Liver (tissue), 9 donors: Measurements from ENCODE around the gene LRRC63. TPM values are rescaled to one million over a fixed set of nuclear protein-coding genes. Genes with fewer than 3 reads are reported as not detected.

ENCODE experiments used
- DNase-seq: peaks from one replicate; pipeline ENCODE4 v3.0.0-alpha.2; 2017; ENCODE audit warnings: low spot score
- H3K27ac ChIP-seq, 2 donors: one replicate each; pipeline ENCODE4 v1.7.0; 2013; ENCODE audit warnings: inconsistent platforms in 2 of 2, low read length in 2 of 2, control low read depth in 1 of 2, low read depth in 1 of 2, mild to moderate bottlenecking in 1 of 2
- H3K27me3 ChIP-seq, 4 donors: one replicate each; pipeline versions ENCODE4 v1.6.1 to v1.7.0; 2013; ENCODE audit warnings: low read length in 3 of 4, inconsistent platforms in 1 of 4, mild to moderate bottlenecking in 1 of 4, moderate library complexity in 1 of 4; ENCODE audit not compliant: control insufficient read depth in 4 of 4, insufficient read depth in 4 of 4
- H3K36me3 ChIP-seq, 4 donors: one replicate each; pipeline versions ENCODE4 v1.6.1 to v1.7.0; 2013; ENCODE audit warnings: low read length in 3 of 4, mild to moderate bottlenecking in 3 of 4, low read depth in 1 of 4, moderate library complexity in 1 of 4; ENCODE audit not compliant: control insufficient read depth in 4 of 4, insufficient read depth in 3 of 4
- H3K4me1 ChIP-seq, 4 donors: one replicate each; pipeline versions ENCODE4 v1.6.1 to v1.7.0; 2013; ENCODE audit warnings: low read length in 3 of 4, mild to moderate bottlenecking in 3 of 4, moderate library complexity in 1 of 4; ENCODE audit not compliant: control insufficient read depth in 4 of 4, insufficient read depth in 4 of 4
- H3K4me3 ChIP-seq, 3 donors: one replicate each; pipeline versions ENCODE4 v1.6.1 to v1.7.0; 2013; ENCODE audit warnings: low read length in 3 of 3, control low read depth in 1 of 3, low read depth in 1 of 3, mild to moderate bottlenecking in 1 of 3
- H3K9ac ChIP-seq, 2 donors: one replicate each; pipeline ENCODE4 v1.7.0; 2013; ENCODE audit warnings: low read length in 2 of 2, mild to moderate bottlenecking in 2 of 2, moderate library complexity in 2 of 2, control low read depth in 1 of 2, low read depth in 1 of 2
- H3K9me3 ChIP-seq, 4 donors: one replicate each; pipeline versions ENCODE4 v1.6.1 to v1.7.0; 2013; ENCODE audit warnings: low read length in 3 of 4; ENCODE audit not compliant: control insufficient read depth in 4 of 4
- EGR1 ChIP-seq, 2 donors: IDR thresholded peaks; 2 replicates each; pipeline ENCODE4 v1.6.1; 2016 to 2018; ENCODE audit warnings: antibody characterized with exemption in 2 of 2, low read depth in 2 of 2
- FOXA1 ChIP-seq: IDR thresholded peaks from 2 replicates; pipeline ENCODE4 v1.6.1; 2016; ENCODE audit warnings: antibody characterized with exemption
- FOXA2 ChIP-seq: IDR thresholded peaks from 2 replicates; pipeline ENCODE4 v1.6.1; 2016; ENCODE audit warnings: antibody characterized with exemption
- HNF4A ChIP-seq, 2 donors: conservative IDR thresholded peaks; 2 replicates each; pipeline ENCODE4 v1.6.1; 2016; ENCODE audit warnings: antibody characterized with exemption in 2 of 2, mild to moderate bottlenecking in 2 of 2
- HNF4G ChIP-seq: IDR thresholded peaks from 2 replicates; pipeline ENCODE4 v1.6.1; 2016; ENCODE audit warnings: antibody characterized with exemption
- JUND ChIP-seq, 2 donors: IDR thresholded peaks; 2 replicates each; pipeline ENCODE4 v1.6.1; 2016; ENCODE audit warnings: antibody characterized with exemption in 2 of 2
- NR2F2 ChIP-seq: IDR thresholded peaks from 2 replicates; pipeline ENCODE4 v1.6.1; 2016; ENCODE audit warnings: antibody characterized with exemption
- RAD21 ChIP-seq, 2 donors: IDR thresholded peaks; 2 replicates each; pipeline ENCODE4 v1.6.1; 2016; ENCODE audit warnings: antibody characterized with exemption in 2 of 2, mild to moderate bottlenecking in 2 of 2
- RXRA ChIP-seq, 2 donors: IDR thresholded peaks; 2 replicates each; pipeline ENCODE4 v1.6.1; 2017 to 2018; ENCODE audit warnings: antibody characterized with exemption in 2 of 2, mild to moderate bottlenecking in 1 of 2
- SP1 ChIP-seq: IDR thresholded peaks from 2 replicates; pipeline ENCODE4 v1.6.1; 2018; ENCODE audit warnings: antibody characterized with exemption, mild to moderate bottlenecking
- TAF1 ChIP-seq: conservative IDR thresholded peaks from 2 replicates; pipeline ENCODE4 v1.6.1; 2016; ENCODE audit warnings: antibody characterized with exemption, mild to moderate bottlenecking
- YY1 ChIP-seq: IDR thresholded peaks from 2 replicates; pipeline ENCODE4 v1.6.1; 2016; ENCODE audit warnings: antibody characterized with exemption, mild to moderate bottlenecking
- WGBS: extraction: QIAGEN DNeasy Blood & Tissue Kit; methylation state at CpG from one replicate; pipeline ENCODE4 v1.1.7; 2013; 5-methylcytosine and 5-hydroxymethylcytosine counted together
- polyA plus RNA-seq, 2 donors: library from polyadenylated mRNA; stranded (reverse) in 1 of 2; unstranded in 1 of 2; fragments of 200-250 nt in 1 of 2; fragments of >200 nt in 1 of 2; fragmentation: Nextera tagmentation in 1 of 2; extraction: Ambion mirVana in 1 of 2; gene quantifications; one replicate each; pipeline versions ENCODE4 v1.2.1 to v1.2.3, GENCODE V29; 2013 to 2015
- total RNA-seq, 2 donors: library from RNA; depleted of rRNA; stranded (reverse); fragments of >200 nt; gene quantifications; one replicate each; pipeline ENCODE4 v1.2.3, GENCODE V29; 2014
- TF ChIP-seq, protein P1 (sequence below): fragments of 150-350 bp; IDR thresholded peaks from 2 replicates; pipeline ENCODE4 v1.5.1; 2017; ENCODE audit warnings: improper control_type of control experiment, low read depth, low read length; ENCODE audit not compliant: missing input control
- TF ChIP-seq, protein P2 (sequence below): IDR thresholded peaks from 2 replicates; pipeline ENCODE4 v1.6.1; 2016; ENCODE audit warnings: antibody characterized with exemption
- TF ChIP-seq, protein P3 (sequence below): IDR thresholded peaks from 2 replicates; pipeline ENCODE4 v1.6.1; 2016; ENCODE audit warnings: antibody characterized with exemption
- TF ChIP-seq, protein P4 (sequence below): IDR thresholded peaks from 2 replicates; pipeline ENCODE4 v1.6.1; 2016; ENCODE audit warnings: antibody characterized with exemption
- TF ChIP-seq, protein P5 (sequence below): IDR thresholded peaks from 2 replicates; pipeline ENCODE4 v1.6.1; 2016; ENCODE audit warnings: antibody characterized with exemption, mild to moderate bottlenecking
- donor health status: healthy.
- donor health status: healthy.
- donor health status: healthy.
- donor health status: healthy.
- donor health status: healthy.

LRRC63 gene
- total and polyA plus RNA-seq, 4 donors = 0.03 to 0.84 (median 0.09) TPM

DNA sequence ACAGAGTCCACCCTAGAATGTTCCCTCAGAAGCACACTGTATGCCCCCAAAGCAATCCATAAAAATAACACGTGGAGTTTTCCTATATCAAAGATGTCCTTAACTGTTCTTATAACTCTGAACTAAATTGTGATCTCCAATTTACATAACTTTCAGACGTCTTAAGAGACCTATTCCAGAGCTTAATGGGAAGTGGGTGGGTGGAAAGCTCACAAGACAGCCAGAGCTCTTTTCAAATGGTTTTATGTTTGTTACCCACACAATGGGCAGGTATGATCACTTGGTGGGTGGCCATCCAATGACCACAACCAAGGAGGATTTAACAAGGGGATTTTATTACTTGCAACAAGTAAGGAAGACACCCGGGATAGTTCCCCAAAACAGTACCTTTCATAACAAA lies 81.7 kb downstream of the LRRC63 start:
- no peak for DNase-seq
- Histone ChIP-seq H3K9me3 (no peaks in the 10 kb centered on the region), H3K27ac (no peak overlapping the region), H3K9ac (no peak overlapping the region), H3K36me3 (no peaks in the 10 kb centered on the region), H3K27me3 (no peaks in the 10 kb centered on the region), H3K4me3 (no peak overlapping the region), H3K4me1 (peaks cover 14 to 61% (median 40%) of the 10 kb centered on the region in 4 donors)
- WGBS = 83% methylated on average over 3 of the region's 3 CpGs
- TF ChIP-seq RXRA (IDR thresholded peaks at IDR 0.05) (no peak), HNF4G (no peak), FOXA1 (no peak), TAF1 (no peak), HNF4A (conservative IDR thresholded peaks at IDR 0.05) (no peak), NR2F2 (no peak), RAD21 (IDR thresholded peaks at IDR 0.05) (no peak), JUND (IDR thresholded peaks at IDR 0.05) (no peak), FOXA2 (no peak)
- TF ChIP-seq, protein P1, sequence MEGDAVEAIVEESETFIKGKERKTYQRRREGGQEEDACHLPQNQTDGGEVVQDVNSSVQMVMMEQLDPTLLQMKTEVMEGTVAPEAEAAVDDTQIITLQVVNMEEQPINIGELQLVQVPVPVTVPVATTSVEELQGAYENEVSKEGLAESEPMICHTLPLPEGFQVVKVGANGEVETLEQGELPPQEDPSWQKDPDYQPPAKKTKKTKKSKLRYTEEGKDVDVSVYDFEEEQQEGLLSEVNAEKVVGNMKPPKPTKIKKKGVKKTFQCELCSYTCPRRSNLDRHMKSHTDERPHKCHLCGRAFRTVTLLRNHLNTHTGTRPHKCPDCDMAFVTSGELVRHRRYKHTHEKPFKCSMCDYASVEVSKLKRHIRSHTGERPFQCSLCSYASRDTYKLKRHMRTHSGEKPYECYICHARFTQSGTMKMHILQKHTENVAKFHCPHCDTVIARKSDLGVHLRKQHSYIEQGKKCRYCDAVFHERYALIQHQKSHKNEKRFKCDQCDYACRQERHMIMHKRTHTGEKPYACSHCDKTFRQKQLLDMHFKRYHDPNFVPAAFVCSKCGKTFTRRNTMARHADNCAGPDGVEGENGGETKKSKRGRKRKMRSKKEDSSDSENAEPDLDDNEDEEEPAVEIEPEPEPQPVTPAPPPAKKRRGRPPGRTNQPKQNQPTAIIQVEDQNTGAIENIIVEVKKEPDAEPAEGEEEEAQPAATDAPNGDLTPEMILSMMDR = no peak
- TF ChIP-seq, protein P2, sequence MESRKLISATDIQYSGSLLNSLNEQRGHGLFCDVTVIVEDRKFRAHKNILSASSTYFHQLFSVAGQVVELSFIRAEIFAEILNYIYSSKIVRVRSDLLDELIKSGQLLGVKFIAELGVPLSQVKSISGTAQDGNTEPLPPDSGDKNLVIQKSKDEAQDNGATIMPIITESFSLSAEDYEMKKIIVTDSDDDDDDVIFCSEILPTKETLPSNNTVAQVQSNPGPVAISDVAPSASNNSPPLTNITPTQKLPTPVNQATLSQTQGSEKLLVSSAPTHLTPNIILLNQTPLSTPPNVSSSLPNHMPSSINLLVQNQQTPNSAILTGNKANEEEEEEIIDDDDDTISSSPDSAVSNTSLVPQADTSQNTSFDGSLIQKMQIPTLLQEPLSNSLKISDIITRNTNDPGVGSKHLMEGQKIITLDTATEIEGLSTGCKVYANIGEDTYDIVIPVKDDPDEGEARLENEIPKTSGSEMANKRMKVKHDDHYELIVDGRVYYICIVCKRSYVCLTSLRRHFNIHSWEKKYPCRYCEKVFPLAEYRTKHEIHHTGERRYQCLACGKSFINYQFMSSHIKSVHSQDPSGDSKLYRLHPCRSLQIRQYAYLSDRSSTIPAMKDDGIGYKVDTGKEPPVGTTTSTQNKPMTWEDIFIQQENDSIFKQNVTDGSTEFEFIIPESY = no peak
- TF ChIP-seq, protein P3, sequence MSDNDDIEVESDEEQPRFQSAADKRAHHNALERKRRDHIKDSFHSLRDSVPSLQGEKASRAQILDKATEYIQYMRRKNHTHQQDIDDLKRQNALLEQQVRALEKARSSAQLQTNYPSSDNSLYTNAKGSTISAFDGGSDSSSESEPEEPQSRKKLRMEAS = no peak
- TF ChIP-seq, protein P4, sequence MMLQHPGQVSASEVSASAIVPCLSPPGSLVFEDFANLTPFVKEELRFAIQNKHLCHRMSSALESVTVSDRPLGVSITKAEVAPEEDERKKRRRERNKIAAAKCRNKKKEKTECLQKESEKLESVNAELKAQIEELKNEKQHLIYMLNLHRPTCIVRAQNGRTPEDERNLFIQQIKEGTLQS = no peak
- TF ChIP-seq, protein P5, sequence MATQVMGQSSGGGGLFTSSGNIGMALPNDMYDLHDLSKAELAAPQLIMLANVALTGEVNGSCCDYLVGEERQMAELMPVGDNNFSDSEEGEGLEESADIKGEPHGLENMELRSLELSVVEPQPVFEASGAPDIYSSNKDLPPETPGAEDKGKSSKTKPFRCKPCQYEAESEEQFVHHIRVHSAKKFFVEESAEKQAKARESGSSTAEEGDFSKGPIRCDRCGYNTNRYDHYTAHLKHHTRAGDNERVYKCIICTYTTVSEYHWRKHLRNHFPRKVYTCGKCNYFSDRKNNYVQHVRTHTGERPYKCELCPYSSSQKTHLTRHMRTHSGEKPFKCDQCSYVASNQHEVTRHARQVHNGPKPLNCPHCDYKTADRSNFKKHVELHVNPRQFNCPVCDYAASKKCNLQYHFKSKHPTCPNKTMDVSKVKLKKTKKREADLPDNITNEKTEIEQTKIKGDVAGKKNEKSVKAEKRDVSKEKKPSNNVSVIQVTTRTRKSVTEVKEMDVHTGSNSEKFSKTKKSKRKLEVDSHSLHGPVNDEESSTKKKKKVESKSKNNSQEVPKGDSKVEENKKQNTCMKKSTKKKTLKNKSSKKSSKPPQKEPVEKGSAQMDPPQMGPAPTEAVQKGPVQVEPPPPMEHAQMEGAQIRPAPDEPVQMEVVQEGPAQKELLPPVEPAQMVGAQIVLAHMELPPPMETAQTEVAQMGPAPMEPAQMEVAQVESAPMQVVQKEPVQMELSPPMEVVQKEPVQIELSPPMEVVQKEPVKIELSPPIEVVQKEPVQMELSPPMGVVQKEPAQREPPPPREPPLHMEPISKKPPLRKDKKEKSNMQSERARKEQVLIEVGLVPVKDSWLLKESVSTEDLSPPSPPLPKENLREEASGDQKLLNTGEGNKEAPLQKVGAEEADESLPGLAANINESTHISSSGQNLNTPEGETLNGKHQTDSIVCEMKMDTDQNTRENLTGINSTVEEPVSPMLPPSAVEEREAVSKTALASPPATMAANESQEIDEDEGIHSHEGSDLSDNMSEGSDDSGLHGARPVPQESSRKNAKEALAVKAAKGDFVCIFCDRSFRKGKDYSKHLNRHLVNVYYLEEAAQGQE = no peak

DNA sequence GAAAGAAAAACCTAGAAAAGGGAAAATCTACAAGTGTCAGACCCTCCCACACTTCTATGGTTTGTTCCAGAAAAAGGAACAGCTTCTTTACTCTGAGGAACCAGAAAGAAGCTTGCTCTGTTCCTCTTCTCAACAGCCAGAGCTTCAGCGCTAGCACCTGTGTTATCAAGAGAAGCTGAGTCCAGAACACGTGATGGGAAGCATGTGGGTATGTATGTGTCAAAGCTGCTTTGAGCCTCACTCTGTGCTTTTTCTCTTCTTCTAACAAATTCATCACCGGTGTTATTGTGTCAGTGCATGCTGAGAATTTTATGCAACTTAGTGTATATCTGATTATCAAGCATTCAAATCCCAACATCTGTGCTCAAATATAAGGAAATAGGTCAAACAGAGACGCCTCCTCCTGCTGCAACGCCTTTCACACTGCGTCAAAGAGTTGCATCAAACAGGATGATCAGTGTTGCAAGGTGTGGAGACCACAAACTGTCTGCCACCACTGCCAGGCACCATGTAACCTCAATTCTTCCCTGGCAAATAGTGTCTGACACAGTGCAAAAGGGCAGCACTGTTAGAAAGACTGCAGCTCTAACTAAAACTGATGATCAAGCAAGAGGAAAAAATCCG lies 83.9 kb downstream of the LRRC63 start:
- Histone ChIP-seq H3K4me3 (no peak overlapping the region), H3K27ac (peak overlapping the region; percentile 66 to 88), H3K9me3 (no peaks in the 10 kb centered on the region), H3K9ac (peak overlapping the region in 1 of 2 donors; percentile 2), H3K4me1 (peaks cover 11 to 47% (median 30%) of the 10 kb centered on the region in 4 donors), H3K36me3 (no peaks in the 10 kb centered on the region), H3K27me3 (no peaks in the 10 kb centered on the region)
- 16% methylated on average over 7 of the region's 7 CpGs for WGBS
- DNase-seq = no peak
- TF ChIP-seq HNF4G = no peak
- TF ChIP-seq SP1 = peak; percentile 98
- TF ChIP-seq, protein P4 = peak; percentile 89
- TF ChIP-seq HNF4A (conservative IDR thresholded peaks at IDR 0.05) = peak; percentile 80 to 87
- TF ChIP-seq TAF1 = no peak
- TF ChIP-seq JUND (IDR thresholded peaks at IDR 0.05) = peak in 1 of 2 donors; percentile 76
- peak; percentile 60 for TF ChIP-seq YY1
- peak; percentile 43 for TF ChIP-seq NR2F2
- peak in 1 of 2 donors; percentile 44 for TF ChIP-seq EGR1 (IDR thresholded peaks at IDR 0.05; ENCODE audit: low read depth in 2 of 2)
- TF ChIP-seq, protein P5 = peak; percentile 81
- TF ChIP-seq, protein P2 = peak; percentile 79
